ENCODE measurements around the gene GOLIM4. TPM values are rescaled to one million over a fixed set of nuclear protein-coding genes. Genes with fewer than 3 reads are reported as not detected.

Gene GOLIM4
- total RNA-seq, 1 donor from 2014 or later = 36.6 TPM

- no peak for DNase-seq (ENCODE audit: extremely low spot score, unreplicated experiment)
- TF ChIP-seq CTCF (conservative IDR thresholded peaks at IDR 0.05) = no peak
- H3K4me3 Mint-ChIP-seq = peak overlapping the region; percentile 95
Observed at GRCh38 chr3:168094580-168094876, 1.2 kb downstream of the GOLIM4 start.

GRCh38 chr3:168093790-168094189 lies 1.9 kb downstream of the GOLIM4 start:
- Mint-ChIP-seq H3K27ac (peak overlapping the region; percentile 37), H3K4me1 (ENCODE audit: unreplicated experiment) (peaks cover 42% of the 10 kb centered on the region)
- TF ChIP-seq CTCF (conservative IDR thresholded peaks at IDR 0.05) = no peak

More at GRCh38 chr3:168094580-168094876, 1.2 kb downstream of the GOLIM4 start:
- peaks cover 3% of the 10 kb centered on the region for H3K27me3 Mint-ChIP-seq
- peak overlapping the region; percentile 84 for H3K27ac Mint-ChIP-seq
- H3K9me3 Mint-ChIP-seq = no peaks in the 10 kb centered on the region
- H3K36me3 Mint-ChIP-seq = no peaks in the 10 kb centered on the region
- peaks cover 38% of the 10 kb centered on the region for H3K4me1 Mint-ChIP-seq (ENCODE audit: unreplicated experiment)

GRCh38 chr3:168093229-168093628 lies 2.5 kb downstream of the GOLIM4 start:
- Mint-ChIP-seq H3K36me3 (peaks cover 3% of the 10 kb centered on the region), H3K4me3 (peak overlapping the region; percentile 88), H3K27me3 (peaks cover 3% of the 10 kb centered on the region), H3K4me1 (ENCODE audit: unreplicated experiment) (peaks cover 48% of the 10 kb centered on the region), H3K27ac (peak overlapping the region; percentile 37), H3K9me3 (no peaks in the 10 kb centered on the region)
- no peak for TF ChIP-seq CTCF (conservative IDR thresholded peaks at IDR 0.05)
- no peak for DNase-seq (ENCODE audit: extremely low spot score, unreplicated experiment)

More at GRCh38 chr3:168093790-168094189, 1.9 kb downstream of the GOLIM4 start:
- peaks cover 3% of the 10 kb centered on the region for H3K36me3 Mint-ChIP-seq
- H3K4me3 Mint-ChIP-seq = peak overlapping the region; percentile 88
- H3K9me3 Mint-ChIP-seq = no peaks in the 10 kb centered on the region
- DNase-seq (ENCODE audit: extremely low spot score, unreplicated experiment) = no peak
- H3K27me3 Mint-ChIP-seq = peaks cover 3% of the 10 kb centered on the region

GRCh38 chr3:168091941-168092340 lies 3.8 kb downstream of the GOLIM4 start:
- no peak overlapping the region for H3K27ac Mint-ChIP-seq
- peak overlapping the region; percentile 88 for H3K4me3 Mint-ChIP-seq
- no peak for DNase-seq (ENCODE audit: extremely low spot score, unreplicated experiment)
- no peak for TF ChIP-seq CTCF (conservative IDR thresholded peaks at IDR 0.05)
- H3K27me3 Mint-ChIP-seq = peaks cover 3% of the 10 kb centered on the region
- H3K4me1 Mint-ChIP-seq (ENCODE audit: unreplicated experiment) = peaks cover 49% of the 10 kb centered on the region
- H3K9me3 Mint-ChIP-seq = no peaks in the 10 kb centered on the region
- H3K36me3 Mint-ChIP-seq = peaks cover 3% of the 10 kb centered on the region

- peaks cover 3% of the 10 kb centered on the region for H3K27me3 Mint-ChIP-seq
- peak overlapping the region; percentile 88 for H3K4me3 Mint-ChIP-seq
- peaks cover 48% of the 10 kb centered on the region for H3K4me1 Mint-ChIP-seq (ENCODE audit: unreplicated experiment)
- H3K9me3 Mint-ChIP-seq = no peaks in the 10 kb centered on the region
- DNase-seq (ENCODE audit: extremely low spot score, unreplicated experiment) = no peak
- no peak overlapping the region for H3K27ac Mint-ChIP-seq
- no peak for TF ChIP-seq CTCF (conservative IDR thresholded peaks at IDR 0.05)
- H3K36me3 Mint-ChIP-seq = peaks cover 3% of the 10 kb centered on the region
Observed at GRCh38 chr3:168091302-168091858, 4.3 kb downstream of the GOLIM4 start.

Data from type B pancreatic cell (in vitro differentiated cells).